HL-60/S4 treated with retinoic acid at 250 ng/mL for 4 days and 3 days (cell line): Measurements from ENCODE around the gene COG7.
"Not testable (repeated sequence)": the region's sequence is repeated elsewhere in the genome, so short reads cannot be mapped to it uniquely, and the experiment has no call there.

ENCODE experiments used
- in situ Hi-C: fragments of 300-500 bp; cut with MboI; formaldehyde crosslinking; loops from 2 replicates; pipeline ENCODE4 v1.7.0; 2022; ENCODE audit warnings: low sequenced_read_pairs

Gene COG7

DNA sequence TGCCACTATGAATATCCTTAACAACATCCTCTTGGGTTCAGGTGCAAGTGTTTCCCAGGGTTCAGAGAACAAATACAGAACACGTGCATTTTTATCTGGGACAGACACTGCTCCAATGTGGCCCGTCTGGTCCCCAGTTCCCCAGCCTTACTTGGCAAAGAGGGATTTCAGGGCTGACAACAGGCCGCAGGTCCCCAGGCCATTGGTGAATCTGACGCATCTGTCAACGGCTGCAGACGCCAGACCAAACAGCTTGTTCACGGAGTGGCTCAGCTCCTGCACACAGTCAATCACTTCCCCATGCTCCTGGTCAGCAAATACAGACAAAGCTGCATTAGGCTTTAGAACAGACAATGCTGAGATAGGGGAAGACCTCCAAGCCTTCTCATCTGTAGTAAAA lies 36.2 kb downstream of the COG7 start:
- in situ Hi-C loops: no loop called here

- in situ Hi-C loops: no loop called here
These were observed 38.3 kb downstream of the COG7 start for GRCh38 chr16:23414731-23415130.

GRCh38 chr16:23410176-23410575 lies 42.8 kb downstream of the COG7 start:
- in situ Hi-C loops: no loop called here

DNA sequence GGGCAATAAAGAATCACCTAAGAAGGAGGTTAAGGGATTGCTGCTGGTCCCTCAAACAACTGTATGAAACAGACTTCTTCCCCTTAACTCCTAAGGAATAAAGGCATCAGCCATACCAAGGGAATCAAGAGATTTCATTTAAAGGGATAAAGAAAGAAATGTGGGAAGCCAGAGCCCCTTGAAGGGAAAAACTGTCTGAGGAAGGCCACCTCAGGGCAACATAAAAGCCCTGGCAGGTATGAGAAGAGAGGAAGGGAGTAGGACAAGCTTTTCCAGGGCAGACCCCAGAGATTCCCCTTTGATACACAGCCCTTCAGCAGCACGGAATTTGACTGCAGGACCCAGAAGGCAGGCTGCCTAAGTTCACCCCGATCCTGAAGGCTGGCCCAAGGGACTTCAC lies 43.5 kb downstream of the COG7 start:
- in situ Hi-C loops: no loop called here

- in situ Hi-C loops: no loop called here
These were observed 44.1 kb downstream of the COG7 start for GRCh38 chr16:23408823-23409298.

DNA sequence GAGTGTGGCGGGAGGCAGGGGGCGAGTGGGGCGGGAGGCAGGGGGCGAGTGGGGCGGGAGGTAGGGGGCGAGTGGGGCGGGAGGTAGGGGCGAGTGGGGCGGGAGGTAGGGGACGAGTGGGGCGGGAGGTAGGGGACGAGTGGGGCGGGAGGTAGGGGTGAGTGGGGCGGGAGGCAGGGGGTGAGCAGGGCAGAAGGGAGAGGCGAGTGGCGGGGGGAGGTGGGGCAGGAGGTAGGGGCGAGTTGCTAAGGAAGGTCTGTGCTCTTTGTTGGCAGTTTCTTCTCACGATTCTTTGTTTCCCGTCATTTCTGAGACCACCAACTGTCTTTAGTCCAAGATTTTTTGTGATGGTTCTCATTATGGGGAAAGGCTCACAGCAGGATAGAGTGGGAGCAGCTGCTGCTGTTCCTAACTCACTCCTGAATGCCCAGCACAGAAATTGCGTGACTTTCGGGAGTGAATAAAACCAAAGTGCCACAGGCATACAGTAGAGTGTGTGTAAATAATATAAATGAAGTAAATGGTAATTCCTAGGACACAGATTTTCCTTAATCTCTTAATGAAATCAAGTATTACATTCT lies 44.7 kb downstream of the COG7 start:
- in situ Hi-C loops: no loop called here

GRCh38 chr16:23407436-23408127 lies 45.4 kb downstream of the COG7 start:
- in situ Hi-C loops: no loop called here

DNA sequence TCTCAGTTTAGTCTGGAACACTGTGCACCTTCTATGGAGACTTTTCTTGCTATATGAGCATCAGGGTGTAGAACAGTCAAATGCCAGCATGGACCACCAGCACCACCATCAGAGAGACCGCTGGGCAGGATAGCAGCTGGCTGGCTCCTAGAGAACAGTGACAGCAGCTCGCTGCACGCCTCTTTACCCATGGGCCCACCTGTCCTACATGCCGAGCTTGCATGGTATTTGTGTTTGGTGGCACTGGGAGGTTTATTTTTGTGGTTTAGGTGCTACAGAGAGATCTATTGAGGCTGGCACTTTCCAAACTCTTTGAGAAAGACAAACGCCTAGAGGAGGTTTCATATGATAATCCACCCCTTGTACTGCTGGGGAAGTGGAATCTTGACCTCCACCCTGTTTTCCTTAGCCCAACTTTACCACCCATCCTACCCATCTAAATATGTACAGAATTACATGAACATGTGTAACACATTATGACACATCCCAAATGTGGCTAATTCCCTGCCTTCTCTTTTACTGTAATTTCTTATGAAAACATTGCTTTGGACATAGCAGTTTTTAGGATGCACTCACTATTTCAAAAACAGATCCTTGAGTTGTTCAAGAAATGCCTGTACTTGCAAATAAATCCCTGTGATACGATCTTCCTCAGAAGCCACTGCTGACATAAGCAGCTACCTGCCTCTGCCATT lies 46.3 kb downstream of the COG7 start:
- in situ Hi-C loops: no loop called here

GRCh38 chr16:23406024-23406423 lies 47.0 kb downstream of the COG7 start:
- in situ Hi-C loops: no loop called here

DNA sequence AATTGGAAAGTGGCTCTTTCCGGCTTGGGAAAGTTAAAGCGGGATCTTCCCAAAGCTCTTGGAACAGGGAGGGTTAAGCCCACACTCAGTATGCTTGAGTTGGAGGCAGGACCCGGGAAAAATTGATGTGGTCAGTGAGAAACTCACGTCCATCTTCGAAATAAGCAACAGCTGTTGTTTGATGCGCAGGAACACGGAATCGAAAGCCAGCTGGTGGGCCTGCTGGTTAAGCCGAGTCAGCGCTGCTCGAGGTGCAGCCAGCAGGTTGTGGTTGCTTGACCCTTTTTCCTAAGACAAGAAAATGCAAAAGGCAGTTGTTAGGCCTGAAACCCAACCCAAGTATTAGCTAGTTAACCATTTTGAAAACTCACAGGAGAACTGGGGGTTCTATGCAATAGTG lies 49.4 kb downstream of the COG7 start:
- in situ Hi-C loops: no loop called here

DNA sequence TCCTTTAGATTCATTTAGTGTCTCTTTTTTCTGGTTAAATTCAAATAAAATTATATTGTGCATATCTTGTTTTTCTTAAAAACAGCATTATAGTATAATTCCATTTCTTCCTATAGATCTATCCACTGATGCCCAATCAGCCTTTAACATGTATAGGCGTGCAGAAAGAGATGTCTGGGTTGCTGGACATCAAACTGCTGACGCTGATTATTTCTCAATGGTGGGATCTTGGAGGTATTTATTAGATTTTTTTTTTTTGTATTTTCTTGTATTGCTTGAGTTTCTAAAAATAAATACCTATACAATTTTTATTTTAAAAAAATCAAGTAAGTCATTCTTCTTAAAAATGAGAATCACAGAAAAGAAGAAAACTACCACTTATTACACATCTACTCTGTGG lies 50.9 kb downstream of the COG7 start:
- in situ Hi-C loops: no loop called here

DNA sequence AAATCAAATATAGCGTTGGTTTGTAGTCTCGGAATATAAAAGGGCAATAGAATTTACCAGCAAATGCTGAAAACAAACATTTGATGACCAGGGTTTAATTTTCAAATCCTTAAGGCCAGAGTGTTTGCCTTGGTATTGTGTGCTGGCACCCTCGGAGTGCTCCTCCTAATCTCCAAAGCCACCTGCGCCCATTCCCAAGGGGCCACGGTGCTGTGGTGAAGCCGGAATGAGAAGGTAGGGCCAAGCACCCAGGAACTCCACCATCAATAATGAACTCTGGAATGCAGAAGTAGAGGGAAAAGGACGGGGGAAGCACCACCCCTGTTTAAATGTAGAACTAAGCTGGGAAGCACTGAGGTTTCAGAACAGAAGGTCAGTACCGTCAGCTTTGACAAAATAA lies 51.9 kb downstream of the COG7 start:
- in situ Hi-C loops: no loop called here

- in situ Hi-C loops: not testable (repeated sequence)
These were observed 52.5 kb downstream of the COG7 start for GRCh38 chr16:23400447-23400846.

DNA sequence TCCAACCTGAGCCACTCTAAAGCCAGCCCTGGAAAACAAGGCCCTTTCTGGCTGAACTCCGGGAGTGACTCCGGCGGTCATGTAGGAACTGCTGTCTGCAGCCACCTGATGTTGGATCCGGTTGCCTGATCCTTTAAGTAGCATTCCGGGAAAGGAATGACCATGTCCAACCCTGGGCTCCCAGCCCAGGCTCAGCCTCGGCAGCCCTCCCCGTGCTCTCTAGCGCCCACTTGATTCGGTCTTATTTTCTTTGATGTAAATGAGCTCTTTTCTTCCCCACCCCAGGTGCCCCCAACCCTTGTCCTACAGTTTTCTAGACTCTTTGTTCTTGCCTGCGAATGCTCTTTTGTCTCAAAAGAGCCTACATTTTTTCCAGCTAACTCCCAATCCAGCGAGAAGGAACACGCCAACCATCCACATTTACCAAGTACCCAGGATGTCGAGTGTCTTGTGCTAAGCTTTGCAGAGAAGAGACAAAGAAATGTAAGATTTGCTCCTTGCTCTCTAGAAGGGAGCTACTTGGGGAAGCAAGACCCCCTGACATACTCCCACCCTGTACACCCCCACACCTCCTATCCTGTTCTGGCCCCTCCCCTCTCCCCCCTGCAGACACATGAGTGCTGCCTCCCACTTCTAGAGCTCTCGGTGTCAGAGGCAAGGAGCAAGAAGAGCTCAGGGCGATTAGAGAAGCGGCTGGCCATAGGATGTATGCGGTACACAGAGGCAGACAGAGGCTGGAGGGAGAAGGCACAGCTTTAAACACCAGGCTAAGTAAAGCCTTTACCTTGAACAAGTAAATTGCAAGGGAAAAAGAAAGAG lies 53.8 kb downstream of the COG7 start:
- in situ Hi-C loops: no loop called here

DNA sequence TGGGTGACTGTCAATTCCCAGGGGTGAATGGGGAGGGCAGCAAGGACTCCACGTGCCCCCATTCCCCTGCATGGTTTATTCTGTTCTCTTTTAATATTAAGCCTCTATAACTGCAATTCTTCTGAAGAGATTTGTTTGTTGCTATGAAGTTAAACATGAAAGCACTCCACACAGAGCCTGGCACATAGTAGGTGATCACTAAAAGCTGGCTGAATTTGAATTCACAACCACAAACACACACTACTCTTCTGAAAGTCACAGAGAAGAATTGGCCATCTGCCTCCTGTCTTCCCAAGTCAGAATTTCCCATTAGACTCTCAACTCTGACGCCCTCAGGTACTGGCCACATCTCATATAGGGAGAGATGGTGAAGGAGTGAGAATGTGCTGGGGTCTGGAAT lies 55.5 kb downstream of the COG7 start:
- in situ Hi-C loops: no loop called here

DNA sequence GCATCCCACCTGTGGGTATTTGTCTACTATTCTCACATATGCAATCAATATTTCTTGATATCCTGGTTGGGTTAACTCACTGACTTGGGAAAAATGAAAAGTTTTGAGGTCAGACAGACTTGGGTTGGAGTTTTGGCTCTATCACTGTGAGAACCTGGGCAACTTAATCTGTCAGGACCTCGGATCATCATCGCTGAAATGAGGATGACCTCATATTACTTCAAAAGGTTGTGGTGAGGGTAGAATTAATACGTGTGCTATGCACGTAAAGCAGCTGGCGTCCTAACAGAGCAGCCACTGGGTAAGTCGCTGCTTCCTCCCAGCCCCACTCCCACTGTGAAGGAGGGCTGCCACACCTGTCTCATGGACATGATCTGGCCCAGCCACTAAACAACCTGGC lies 57.3 kb downstream of the COG7 start:
- in situ Hi-C loops: no loop called here

DNA sequence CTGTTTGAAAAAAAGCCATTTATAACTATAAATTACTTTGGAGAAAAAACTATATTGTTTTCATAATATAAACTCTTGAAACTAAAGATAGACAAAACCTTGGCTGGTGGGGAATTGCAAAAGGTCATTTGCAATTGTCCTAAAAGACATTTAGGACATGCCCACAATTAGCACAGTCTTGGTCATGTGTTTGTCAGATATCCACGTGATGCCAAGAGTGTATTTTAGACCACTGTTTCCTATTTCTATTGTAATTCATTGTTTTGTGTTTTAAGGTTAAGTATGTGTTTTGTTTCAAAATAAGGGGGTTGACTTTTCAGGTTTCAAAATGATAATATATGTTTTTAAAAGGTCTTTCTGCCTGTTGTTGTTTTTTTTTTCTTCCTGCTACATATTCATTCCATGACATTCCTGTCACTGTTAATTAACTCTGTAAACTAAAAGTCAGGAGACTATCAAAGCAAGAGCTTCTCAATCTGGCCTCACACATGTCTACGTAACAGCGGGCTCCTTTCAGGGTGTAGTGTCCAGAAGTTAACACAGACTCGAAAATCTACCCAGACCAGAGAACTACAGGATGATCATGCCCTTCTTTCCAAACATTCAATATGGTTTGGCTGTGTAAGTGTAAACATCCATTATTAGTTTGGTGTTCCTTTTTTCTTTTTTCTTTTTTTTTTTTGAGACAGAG lies 58.7 kb downstream of the COG7 start:
- in situ Hi-C loops: no loop called here

GRCh38 chr16:23392223-23392600 lies 60.8 kb downstream of the COG7 start:
- in situ Hi-C loops: no loop called here

DNA sequence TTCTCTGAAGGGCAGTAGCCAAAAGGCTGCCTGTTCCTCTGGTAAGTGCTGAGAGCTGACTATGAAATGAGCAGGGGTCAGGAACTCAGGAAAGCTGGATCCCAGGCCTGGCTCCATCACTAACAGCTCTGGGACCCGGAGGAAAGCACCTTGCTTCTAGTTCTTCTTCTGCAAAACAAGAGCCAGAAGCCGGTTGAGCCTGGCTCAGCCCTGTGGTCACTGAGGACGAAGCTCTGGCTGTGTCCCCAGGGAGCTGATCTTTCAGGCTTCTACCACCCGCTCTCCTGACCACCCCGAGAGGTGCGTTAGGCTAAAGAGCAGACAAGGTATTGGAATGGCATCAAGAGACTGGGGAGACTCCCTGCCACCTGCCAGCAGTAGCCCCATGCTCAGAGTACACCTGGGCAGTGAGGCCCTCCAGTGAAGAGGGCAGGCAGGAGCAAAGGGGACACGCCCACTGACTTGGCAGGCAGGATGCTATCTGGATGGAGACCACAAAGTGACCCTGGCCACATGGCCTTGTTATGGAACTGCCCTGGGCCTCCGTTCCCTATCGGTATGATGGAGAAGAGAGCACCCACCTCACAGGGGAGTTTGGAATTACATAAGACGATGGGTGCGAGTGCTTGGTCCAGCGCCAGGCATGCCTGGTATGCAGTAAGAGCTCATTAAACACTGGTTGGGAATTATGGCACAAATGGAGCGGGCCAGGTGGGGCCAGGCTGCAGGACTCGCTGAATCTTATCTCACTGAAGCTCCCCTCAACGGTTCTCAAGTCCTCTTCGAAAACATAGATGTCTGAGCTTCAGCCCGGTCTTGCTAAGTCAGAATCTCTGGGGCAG lies 61.4 kb downstream of the COG7 start:
- in situ Hi-C loops: no loop called here

GRCh38 chr16:23389936-23390335 lies 63.1 kb downstream of the COG7 start:
- in situ Hi-C loops: loop anchor here (10.0 kb wide), 1 partner anchor 55 kb away; no protein-coding TSS in a partner anchor
